Measurements from ENCODE around the gene RAVER1. TPM values are rescaled to one million over a fixed set of nuclear protein-coding genes. Genes with fewer than 3 reads are reported as not detected.
A peak's percentile ranks its signal among the peaks of the same experiment; 100 is the strongest.

The RAVER1 gene
- polyA plus RNA-seq, 1 donor from 2014 or later: 25.9 TPM

DNA sequence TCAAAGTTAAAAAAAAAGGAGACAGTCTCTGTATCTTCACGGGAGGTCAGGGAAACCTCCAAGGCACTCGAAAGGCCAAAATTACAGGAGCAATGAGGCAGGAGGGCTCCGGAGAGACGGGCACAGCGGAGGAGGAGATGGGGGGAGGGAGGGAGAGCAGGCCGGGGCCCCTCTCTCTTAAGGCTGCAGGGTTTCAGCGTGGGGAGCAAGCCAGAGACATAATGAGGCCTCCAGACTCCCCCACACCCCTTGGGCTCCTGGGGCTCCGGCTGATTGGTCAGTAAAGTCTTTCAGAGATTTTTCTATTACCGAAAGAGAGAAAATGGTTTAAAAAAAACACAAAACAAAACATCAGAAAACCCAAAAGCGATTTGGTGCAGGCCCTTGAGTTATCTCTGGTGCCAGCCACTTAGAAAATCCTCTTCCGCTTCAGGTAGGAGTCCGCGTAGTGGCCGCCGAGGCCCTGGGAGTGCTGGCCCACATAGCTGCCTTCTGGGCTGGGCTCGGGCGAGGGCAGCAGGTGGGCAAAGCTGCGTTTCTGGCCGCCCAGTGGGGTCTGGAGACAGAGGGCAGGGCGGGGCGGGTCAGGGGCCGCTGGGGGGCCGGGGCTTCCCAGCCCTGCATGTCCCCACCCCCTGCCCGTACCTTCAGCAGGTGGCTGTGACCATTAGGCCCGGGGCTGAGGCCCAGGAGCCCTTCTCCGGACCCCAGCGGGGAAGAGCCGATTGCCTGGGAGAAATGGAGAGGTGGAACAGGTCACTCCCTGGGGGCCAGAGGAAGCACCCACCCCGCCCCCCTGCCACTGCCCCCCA lies 16.1 kb downstream of the RAVER1 start:
- no peaks in the 10 kb centered on the region for H3K27me3 Mint-ChIP-seq
- H3K9me3 Mint-ChIP-seq: no peaks in the 10 kb centered on the region
- H3K36me3 Mint-ChIP-seq: no peaks in the 10 kb centered on the region
- peak overlapping the region in 2 of 4 donors; percentile 43 to 52 for H3K4me3 Mint-ChIP-seq
- H3K4me1 Mint-ChIP-seq: peaks cover 4 to 13% (median 8%) of the 10 kb centered on the region in 3 donors
- H3K27ac Mint-ChIP-seq: peak overlapping the region in 2 of 3 donors; percentile 27 to 53

DNA sequence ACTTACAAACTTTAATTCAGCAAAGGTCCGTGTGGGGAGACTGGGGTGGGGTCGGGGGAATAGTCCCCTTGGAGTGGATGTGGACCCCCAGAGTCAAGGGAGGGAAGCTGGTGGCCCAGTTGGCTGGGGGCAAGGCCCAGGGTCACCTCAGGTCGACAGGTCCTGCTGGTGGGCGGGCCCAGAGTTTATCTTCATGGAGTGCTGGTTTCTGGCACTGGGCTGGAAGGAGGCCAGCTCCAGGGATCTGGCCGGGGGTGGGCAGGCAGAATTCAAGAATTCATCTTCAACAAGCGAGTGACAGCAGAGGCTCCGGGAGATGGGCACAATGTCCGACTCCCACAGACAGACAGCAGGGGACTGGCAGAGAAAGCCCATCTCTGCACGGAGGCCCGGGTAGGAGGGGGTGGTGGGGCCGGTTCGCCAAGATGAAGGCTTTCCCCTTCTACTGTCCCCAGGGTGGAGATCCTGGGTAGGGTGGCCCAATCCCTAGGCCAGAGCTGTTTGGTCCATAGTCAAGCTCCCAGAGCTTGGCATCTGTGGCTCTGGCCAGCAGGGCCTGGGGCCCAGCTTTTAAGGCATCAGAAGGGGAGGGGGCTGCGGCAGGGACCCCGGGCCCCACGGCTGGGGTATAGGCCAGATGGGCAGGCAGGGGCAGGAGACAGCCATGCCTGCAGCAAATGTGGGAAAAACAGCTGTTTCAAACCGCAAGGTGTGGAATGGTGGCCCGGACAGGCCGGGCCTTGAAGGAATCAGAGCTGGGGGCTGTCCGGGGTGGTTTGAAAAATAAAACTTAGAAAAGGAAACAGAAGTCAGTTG lies 16.9 kb downstream of the RAVER1 start:
- H3K9me3 Mint-ChIP-seq: no peaks in the 10 kb centered on the region
- peaks cover 4 to 13% (median 8%) of the 10 kb centered on the region in 3 donors for H3K4me1 Mint-ChIP-seq
- H3K36me3 Mint-ChIP-seq: no peaks in the 10 kb centered on the region
- no peaks in the 10 kb centered on the region for H3K27me3 Mint-ChIP-seq
- H3K4me3 Mint-ChIP-seq: peak overlapping the region; percentile 43 to 93 (median 70)
- H3K27ac Mint-ChIP-seq: peak overlapping the region; percentile 44 to 95 (median 94)

DNA sequence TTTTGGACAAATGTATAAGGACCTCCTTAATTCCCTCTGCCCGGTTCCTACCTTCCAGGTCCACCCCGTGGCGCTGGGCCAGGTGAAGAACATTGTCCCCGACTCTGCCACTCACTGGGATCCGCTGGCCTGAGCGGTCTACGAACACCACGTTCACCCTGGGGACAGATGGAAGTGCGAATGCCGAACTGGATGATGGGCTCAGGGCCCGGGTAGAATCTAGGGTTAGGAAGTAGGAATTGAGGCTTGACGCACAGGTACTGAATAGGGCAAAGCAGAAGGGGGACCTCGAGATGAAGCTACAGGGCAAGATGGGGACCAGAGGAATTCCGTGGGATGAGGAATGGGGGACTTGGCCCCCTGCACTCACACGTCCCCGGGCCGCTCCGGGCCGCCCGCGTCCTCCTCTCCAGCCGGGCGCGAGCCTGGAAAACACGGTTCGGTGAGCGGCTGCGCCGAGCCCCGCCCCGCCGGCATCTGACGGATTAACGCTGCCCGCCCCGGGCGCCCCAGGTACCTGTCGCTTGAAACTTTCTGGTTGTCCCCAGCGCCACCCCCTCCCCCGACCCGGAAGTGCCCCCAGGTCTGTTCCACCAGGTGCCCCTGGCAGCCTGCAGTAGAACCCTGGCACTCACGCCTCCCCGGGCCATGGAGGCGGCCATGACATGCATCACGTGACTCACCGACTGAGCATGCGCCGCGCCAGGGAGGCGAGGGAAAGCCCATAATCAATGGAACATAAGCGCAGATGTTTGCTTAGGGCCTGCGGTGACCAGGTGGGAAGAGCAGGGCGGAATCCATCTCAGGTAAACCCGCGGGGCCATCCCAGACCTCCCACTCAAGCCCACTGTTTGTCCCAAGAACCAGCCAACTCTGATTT lies 17.8 kb downstream of the RAVER1 start, which contains the start of gene FDX2:
FDX2 (minus strand) TSS at position 681 of the 880 bp plus-strand sequence; CDS start at position 662, 19 bp downstream.
- H3K27me3 Mint-ChIP-seq: no peaks in the 10 kb centered on the region
- H3K9me3 Mint-ChIP-seq: no peaks in the 10 kb centered on the region
- H3K4me1 Mint-ChIP-seq: peaks cover 4 to 13% (median 8%) of the 10 kb centered on the region in 3 donors
- peak within 1 kb of the TSS; percentile 44 to 95 (median 94) for H3K27ac Mint-ChIP-seq
- no peaks in the 10 kb centered on the region for H3K36me3 Mint-ChIP-seq
- peak within 1 kb of the TSS; percentile 43 to 97 (median 90) for H3K4me3 Mint-ChIP-seq

DNA sequence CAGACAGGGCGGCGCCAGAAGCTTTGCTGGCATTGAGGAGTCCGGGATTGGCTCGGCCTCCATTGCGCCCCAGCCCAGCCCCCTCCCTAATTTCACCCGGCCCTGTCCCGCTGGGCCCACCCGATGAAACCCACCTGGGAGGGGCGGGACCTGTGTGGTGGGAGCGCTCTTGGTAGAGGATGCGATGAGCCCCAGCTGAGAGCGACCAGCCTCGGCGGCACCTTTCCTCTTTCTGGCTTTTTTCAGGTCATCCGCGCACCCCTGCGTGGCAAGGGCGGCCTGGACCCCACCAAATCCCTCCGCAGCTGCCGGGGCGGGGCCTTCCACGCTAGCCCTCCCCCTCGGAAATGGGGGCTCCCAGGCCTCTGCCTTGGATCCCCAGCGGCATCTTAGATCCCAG lies 23.9 kb downstream of the RAVER1 start, which contains the start of gene ZGLP1:
ZGLP1 (minus strand) TSS at position 393 of the 400 bp plus-strand sequence.
- H3K36me3 Mint-ChIP-seq: no peaks in the 10 kb centered on the region
- H3K27me3 Mint-ChIP-seq: no peaks in the 10 kb centered on the region
- peaks cover 0 to 2% (median under 1%) of the 10 kb centered on the region in 3 donors for H3K4me1 Mint-ChIP-seq
- H3K9me3 Mint-ChIP-seq: no peaks in the 10 kb centered on the region
- H3K27ac Mint-ChIP-seq: peak within 1 kb of the TSS in 1 of 3 donors; percentile 71
- no peak within 1 kb of the TSS for H3K4me3 Mint-ChIP-seq

GRCh38 chr19:10306327-10306726 lies 27.0 kb downstream of the RAVER1 start:
- Mint-ChIP-seq H3K36me3 (no peaks in the 10 kb centered on the region), H3K27ac (no peak overlapping the region), H3K9me3 (no peaks in the 10 kb centered on the region), H3K4me1 (peaks cover 0 to 1% (median 0%) of the 10 kb centered on the region in 3 donors), H3K4me3 (no peak overlapping the region), H3K27me3 (no peaks in the 10 kb centered on the region)

DNA sequence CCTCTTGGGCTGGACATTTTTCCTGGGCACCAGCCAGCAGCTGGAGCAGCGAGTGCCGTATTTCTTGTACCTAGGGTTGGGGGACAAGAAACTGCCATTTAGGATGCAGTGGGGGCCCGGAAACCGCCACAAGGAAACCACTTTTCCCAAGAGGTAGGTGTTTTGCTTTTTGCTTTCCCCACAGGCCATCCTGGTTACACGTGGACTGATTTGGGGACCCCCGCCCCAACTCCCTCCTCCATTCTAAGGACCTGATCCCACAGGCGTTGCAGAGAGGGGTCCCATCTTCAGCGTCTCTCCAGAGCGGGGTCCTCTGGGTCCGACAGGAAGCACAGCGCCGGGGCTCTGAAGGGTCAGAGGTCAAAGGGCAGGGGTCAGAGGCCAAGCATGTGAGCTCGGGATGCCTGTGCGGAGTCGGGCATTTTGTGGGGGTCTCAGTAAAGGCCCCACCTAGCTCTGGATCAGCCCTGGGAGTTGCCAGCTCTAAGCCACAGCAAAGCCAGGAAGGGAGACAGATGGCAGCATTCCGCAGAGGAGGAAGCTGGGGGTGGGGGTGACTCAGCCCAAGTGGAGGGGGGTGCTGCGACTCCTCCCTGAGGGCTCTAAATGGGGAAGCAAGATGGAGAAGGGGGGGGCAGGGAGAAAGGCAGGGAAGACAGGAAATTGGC lies 28.1 kb downstream of the RAVER1 start:
- H3K36me3 Mint-ChIP-seq: no peaks in the 10 kb centered on the region
- H3K9me3 Mint-ChIP-seq: no peaks in the 10 kb centered on the region
- peaks cover 0 to 1% (median 0%) of the 10 kb centered on the region in 3 donors for H3K4me1 Mint-ChIP-seq
- H3K27me3 Mint-ChIP-seq: no peaks in the 10 kb centered on the region
- no peak overlapping the region for H3K4me3 Mint-ChIP-seq
- no peak overlapping the region for H3K27ac Mint-ChIP-seq

- Mint-ChIP-seq H3K27ac (peak overlapping the region in 1 of 3 donors; percentile 71), H3K9me3 (no peaks in the 10 kb centered on the region), H3K4me3 (no peak overlapping the region), H3K4me1 (peaks cover 5 to 7% (median 6%) of the 10 kb centered on the region in 3 donors), H3K27me3 (peaks cover 8% of the 10 kb centered on the region), H3K36me3 (no peaks in the 10 kb centered on the region)
Observed at GRCh38 chr19:10299545-10300458, 33.5 kb downstream of the RAVER1 start.

DNA sequence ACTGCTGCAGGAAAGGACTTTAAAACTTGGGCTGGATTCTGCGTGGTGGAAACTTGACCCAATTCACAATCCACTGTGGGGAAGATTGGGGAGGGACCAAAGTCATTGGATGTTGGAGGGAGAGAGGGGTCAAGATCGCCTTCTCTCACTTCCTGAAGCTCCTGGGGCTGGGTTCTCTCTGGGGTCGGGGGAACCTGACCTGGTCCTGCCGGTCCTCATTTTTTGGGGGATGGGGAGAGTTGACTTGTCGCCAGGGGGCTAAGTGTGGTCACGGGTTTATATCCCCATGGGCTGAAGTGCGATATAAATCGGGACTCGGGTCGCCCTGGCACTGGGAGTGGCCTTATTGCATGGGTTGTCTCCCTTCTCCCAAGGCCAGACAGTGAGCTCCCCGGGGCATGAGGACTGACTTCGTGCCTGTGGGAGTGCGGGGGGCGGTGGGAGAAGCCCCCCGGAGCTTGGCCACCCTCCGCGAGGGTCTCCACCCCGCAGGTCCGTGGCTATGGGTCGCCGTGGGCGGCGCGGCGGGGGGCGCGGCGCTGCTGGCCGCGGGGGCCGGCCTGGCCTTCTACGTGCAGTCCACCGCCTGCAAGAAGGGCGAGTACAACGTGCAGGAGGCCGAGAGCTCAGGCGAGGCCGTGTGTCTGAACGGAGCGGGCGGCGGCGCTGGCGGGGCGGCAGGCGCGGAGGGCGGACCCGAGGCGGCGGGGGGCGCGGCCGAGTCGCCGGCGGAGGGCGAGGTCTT lies 37.3 kb downstream of the RAVER1 start:
- Mint-ChIP-seq H3K9me3 (peaks cover 0 to 7% (median 0%) of the 10 kb centered on the region in 3 donors), H3K27ac (peak overlapping the region; percentile 63 to 89 (median 82)), H3K36me3 (no peaks in the 10 kb centered on the region), H3K27me3 (peaks cover 38% of the 10 kb centered on the region), H3K4me3 (peak overlapping the region; percentile 65 to 98 (median 84)), H3K4me1 (peaks cover 10 to 19% (median 16%) of the 10 kb centered on the region in 3 donors)

- Mint-ChIP-seq H3K27me3 (peaks cover 43% of the 10 kb centered on the region), H3K36me3 (no peaks in the 10 kb centered on the region), H3K27ac (peak overlapping the region; percentile 63 to 89 (median 82)), H3K4me1 (peaks cover 14 to 22% (median 19%) of the 10 kb centered on the region in 3 donors), H3K4me3 (peak overlapping the region; percentile 65 to 98 (median 84)), H3K9me3 (peaks cover 0 to 7% (median 0%) of the 10 kb centered on the region in 3 donors)
Observed at GRCh38 chr19:10295305-10295846, 38.0 kb downstream of the RAVER1 start.

DNA sequence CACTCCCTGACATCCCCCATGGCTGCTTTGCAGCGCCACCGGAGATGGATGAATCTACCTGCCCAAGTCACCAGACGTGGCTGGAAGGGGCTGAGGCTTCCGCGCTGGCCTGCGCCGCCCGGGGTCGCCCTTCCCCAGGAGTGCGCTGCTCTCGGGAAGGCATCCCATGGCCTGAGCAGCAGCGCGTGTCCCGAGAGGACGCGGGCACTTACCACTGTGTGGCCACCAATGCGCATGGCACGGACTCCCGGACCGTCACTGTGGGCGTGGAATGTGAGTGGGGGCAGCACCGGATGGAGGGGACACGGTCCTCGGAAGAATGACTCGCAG lies 39.0 kb downstream of the RAVER1 start:
- Mint-ChIP-seq H3K36me3 (no peaks in the 10 kb centered on the region), H3K9me3 (peaks cover 0 to 7% (median 0%) of the 10 kb centered on the region in 3 donors), H3K27me3 (peaks cover 48% of the 10 kb centered on the region), H3K27ac (peak overlapping the region in 2 of 3 donors; percentile 59 to 82), H3K4me3 (peak overlapping the region; percentile 21 to 90 (median 83)), H3K4me1 (peaks cover 18 to 25% (median 19%) of the 10 kb centered on the region in 3 donors)

DNA sequence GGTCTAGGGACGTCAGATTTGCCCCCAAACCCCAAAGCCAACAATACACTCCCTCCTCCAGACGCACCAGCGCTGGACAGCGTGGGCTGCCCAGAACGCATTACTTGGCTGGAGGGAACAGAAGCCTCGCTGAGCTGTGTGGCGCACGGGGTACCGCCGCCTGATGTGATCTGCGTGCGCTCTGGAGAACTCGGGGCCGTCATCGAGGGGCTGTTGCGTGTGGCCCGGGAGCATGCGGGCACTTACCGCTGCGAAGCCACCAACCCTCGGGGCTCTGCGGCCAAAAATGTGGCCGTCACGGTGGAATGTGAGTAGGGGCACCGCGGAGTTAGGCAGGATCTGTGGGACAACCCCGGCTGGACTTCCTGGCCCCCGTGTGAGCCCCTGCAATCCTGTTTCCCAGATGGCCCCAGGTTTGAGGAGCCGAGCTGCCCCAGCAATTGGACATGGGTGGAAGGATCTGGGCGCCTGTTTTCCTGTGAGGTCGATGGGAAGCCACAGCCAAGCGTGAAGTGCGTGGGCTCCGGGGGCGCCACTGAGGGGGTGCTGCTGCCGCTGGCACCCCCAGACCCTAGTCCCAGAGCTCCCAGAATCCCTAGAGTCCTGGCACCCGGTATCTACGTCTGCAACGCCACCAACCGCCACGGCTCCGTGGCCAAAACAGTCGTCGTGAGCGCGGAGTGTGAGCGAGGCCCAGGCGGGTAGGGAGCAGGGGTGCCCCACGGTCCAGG lies 39.5 kb downstream of the RAVER1 start:
- Mint-ChIP-seq H3K36me3 (no peaks in the 10 kb centered on the region), H3K4me1 (peaks cover 19 to 28% (median 24%) of the 10 kb centered on the region in 3 donors), H3K27me3 (peaks cover 53% of the 10 kb centered on the region), H3K27ac (peak overlapping the region; percentile 71 to 99 (median 82)), H3K4me3 (peak overlapping the region in 3 of 4 donors; percentile 21 to 90 (median 84)), H3K9me3 (peaks cover 0 to 7% (median 0%) of the 10 kb centered on the region in 3 donors)
